GM19324 (cell line): Measurements from ENCODE around the gene TBX1.

ENCODE experiments used
- ATAC-seq: cut with Tn5 transposase; IDR thresholded peaks from one replicate; pipeline ENCODE4 v1.9.1; 2021; ENCODE audit warnings: mild to moderate bottlenecking, moderate library complexity; ENCODE audit not compliant: unreplicated experiment, low FRiP score

The TBX1 gene

DNA sequence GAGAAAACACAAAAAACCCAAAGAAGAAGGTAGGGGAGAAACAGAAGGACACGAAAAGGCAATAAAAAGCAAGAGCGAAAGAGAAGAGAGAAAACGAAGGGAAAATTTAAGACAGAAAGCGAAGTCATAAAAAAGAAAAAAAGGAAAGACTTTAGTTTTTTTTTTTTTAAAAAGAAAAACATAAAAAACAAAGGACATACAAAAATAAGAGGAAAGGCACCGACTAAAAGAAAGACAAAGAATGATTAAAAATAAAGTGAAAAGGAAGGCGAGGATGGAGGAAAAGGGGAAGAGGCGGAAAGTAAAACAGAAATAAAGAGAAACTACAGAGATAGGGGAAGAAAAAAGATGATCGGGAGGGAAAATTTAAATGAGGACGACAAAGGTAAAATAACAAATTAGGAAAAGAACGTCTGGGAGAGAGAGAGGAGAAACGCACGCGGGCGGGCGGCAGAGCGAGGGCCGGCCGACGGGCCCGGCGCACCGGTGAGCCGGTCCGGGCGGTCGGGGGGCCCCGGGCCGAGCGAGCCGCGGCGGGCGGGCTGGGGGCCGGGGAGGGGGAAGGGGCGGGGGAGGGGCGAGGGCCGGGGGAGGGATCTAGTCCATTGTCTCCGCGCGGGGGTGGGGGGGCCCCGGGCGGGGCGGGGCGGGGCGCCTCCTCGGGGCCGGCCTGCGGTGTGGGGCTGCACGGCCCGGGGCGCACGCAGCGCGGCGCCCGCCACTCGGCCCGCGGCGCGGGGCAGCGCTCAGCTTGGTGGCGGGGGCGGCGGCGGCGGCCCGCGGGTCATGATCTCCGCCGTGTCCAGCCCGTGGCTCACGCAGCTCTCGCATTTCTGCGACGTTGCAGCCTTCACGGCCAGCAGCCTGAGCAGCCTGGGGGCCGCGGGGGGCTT lies at the start of gene TBX1:
TBX1 (plus strand) TSS at position 721 of the 893 bp plus-strand sequence; CDS start at position 787, 66 bp downstream.
- no peak for ATAC-seq

DNA sequence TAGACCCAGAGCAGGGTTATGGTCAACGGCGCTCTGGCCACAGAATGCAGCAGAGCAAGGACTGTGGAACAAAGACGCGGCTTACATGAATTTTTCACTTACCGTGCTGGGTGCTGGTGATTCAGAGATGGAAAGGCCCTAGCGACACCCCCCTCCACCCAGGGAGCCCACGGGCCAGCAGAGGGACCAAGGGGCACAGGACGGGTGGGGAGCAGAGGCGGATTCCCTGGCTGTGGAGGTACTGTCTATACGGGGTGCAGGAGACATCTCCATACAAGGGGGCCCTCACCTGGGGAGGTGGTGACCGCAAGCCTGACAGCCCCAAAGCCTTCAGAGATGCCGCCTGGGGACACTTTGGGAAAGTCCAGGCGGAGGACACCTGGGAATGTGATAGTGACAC lies 47.3 kb upstream of the TBX1 start:
- ATAC-seq = no peak

DNA sequence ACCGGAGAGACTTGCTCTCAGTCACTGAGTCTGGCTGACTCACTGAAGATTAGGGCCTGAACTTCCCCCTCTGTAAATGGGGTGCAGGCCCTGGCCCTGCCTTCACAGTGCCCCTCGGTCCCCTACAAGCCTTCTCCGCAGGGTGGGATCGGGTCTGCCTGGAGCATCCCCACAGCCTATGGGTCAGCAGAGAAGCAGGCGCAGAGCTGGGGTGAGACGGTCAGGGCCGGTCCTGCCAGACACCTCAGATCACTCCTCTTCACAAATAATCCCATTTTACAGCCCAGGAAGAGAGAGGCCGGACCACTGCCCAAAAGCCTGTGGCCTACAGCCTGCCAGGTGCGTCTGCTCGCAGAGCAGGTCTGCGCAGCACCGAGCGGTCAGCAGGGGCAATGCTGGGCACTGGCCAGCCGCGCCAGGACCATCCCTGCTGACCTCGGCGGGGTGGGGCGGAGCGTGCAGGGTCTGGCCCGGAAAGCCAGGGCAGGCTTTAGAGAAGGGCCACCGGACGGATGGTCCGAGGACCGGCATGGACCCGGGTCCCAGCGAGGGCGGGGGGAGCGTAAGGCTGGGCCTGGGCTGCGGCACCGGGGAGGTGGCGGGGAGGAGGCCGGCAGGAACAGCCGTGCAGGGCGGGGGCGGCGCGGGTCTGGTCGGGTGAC lies 46.8 kb upstream of the TBX1 start:
- no peak for ATAC-seq

DNA sequence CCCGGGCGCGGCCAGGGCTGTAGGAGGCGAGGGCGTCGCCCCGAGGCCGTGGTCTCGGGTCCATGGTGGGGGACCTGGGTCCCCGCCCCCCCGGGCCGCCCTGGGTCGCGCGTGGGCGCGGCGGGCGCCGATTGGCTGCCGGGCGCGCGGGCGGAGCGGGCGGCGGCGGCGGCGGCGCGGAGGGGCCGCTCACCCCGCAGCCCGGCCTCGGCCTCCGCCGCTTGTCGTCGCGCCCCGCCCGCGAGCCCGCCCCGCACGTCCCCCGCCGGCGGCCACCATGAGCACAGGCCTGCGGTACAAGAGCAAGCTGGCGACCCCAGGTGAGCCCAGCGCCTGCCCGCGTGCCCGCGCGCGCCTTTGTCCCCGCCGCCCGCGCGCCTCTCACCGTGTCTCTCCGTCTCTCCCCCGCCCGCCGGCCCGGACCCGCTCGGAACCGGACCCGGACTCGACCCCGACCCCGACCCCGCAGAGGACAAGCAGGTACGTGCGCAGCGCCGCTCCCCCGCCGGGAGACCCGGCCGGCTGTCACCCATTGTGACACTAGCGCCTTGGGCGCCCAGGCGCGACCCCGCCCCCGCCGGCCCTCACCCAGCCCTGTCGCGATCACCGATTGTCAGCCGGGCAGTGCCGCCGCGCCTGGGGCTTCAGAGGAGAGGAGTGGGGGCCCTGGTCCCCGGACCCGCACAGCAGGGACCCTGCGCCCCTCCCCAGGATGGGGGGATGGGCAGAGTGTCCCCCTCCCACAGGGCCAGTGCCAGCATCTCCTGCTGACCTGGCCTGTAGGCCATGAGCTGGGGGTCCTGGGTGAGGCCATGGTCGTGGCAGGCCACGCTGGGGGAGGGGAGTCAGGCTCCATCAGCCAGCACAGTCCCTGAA lies 46.0 kb upstream of the TBX1 start, which contains the start of gene SEPTIN5:
SEPTIN5 (plus strand) TSS at position 192 of the 876 bp plus-strand sequence; CDS start at position 278, 86 bp downstream.
- ATAC-seq = no peak

DNA sequence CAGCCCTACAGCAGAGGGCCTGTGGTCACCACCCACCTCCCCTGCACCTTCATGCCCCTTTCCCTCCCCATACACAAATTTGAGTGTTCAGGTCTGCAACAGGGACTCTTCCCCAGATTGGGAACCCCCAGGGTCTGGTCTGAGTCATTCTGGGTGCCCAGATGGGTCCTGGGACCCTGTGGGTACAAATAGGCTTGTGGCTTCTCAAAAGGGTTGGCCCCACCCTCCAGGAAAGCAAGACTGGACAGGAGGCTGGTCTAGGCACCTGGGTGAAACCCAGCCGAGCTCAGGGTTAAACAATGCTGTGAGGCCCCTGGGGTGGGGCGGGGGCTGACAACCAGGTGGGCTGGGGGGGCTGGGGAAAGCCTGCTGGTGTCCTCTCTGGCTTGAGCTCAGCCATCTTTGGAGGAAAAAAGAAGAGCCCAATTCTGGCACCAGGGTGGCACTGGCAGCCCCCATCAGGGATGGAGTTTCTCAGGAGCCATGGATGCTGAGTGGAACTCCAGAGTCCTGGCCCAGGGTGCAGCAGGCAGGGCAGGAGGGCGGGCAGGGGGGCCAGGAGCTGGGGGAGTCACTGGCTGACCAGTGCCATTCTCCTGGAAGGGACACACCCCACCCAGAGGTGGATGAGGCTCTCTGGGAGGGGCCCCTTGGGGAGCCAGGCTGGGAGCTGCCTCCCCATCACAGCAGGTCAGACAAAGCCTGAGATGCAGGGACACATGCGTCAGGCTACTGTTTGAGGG lies 45.2 kb upstream of the TBX1 start:
- ATAC-seq = no peak

DNA sequence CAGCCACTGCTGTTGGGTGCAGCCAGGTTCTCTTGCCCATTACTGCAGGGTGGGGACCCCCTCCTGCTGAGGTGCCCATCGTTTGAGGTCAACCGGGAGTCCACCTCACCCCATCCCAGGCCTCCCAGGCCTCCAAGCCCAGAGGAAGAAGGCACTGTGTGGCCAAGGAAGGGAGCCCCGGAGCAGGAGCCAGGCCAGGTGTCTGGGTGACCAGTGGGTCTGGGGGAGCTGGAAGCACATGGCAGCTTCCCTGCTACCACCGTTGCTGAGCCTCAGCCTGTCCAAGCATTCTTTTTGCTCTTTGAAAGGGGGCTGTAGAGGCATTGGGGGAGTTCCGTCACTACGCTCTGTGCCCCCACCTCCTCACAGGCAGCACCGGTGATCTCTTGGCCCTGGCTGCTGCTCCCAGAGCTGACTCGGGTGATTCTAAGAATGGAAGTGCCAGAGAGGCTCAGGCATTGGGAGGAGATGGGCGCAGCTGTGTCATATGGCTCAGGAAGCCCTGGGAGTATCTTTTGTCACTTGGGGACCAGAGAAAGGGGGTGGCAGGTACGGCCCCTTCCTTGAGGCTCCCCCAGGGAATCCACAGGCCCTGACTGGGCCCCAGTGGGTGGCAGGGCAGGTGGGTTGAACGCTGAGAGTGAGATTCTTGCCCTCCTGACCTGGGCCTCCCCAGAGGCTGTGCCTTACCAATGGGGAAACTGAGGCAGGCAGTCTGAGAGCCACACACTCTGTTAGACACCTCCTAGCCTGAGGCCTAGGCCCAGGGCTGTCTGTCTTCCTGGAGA lies 44.3 kb upstream of the TBX1 start:
- no peak for ATAC-seq

DNA sequence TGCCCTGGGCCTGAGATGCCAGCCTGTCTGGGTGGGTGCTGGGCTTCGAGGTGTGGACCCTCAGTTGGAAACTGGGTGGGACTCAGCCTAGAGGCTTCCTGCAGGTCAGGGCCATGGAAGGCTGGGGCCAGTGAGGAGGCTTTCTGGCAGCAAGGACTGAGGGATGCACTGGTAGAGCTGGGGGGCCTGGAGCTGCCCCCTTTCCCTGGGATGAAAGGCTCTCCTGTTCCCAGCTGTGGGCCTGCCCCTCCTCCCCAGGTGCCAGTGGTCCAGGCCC lies 43.8 kb upstream of the TBX1 start:
- ATAC-seq = no peak

DNA sequence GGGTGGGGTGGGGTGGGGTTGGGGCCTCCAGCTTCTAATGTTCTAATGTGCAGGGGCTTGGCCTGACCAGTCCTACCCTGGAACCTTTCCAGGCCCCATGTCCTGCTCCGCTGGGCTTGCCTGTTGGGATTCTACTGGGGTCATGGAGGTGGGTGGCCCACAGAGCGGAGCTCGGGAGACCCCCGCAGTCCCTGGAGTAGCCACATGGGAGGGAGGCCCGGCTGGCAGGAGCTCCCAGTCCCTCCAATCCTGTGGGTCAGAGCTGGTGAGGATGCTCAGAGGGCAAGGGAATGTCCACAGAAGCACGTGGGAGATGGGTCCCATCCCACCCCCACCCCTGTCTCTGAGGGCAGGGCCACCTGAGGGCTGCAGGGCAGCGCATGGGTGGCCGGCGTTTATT lies 43.4 kb upstream of the TBX1 start:
- ATAC-seq = no peak

DNA sequence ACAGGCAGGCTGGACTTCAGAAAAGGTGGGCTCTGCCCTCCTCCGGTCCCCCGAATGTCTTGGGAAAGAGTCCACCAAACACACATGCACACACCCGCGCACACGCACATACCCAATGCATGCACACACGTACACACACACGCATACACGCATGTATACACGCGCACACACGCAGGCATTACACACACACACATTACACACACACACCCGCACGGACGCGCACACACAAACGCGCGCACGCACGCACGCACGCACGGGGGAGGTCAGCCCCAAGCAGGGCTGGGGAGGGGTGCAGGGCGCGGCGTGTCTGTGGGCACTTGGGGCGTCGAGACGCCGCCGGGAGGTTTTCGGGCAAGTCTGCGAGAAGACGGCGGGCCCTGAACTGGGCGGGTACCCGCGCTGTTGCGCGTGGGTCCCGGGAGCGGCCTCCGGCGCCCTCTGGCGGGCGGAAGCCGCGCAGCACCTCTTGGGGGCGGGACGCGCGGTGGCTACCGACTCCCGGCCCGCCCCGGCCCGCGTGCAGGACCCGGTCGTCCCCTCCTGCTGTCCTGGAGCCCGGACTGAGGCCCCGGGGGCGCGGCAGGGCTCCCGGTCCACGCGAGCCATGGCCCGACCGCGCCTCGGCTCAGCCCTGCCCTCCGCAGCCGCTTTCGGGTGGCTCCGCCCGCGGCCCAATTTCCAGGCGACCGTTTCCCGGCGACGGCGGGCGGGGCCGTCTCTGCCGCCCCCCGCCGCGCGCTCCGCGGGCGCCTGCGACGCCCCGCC lies 42.7 kb upstream of the TBX1 start:
- ATAC-seq = no peak

DNA sequence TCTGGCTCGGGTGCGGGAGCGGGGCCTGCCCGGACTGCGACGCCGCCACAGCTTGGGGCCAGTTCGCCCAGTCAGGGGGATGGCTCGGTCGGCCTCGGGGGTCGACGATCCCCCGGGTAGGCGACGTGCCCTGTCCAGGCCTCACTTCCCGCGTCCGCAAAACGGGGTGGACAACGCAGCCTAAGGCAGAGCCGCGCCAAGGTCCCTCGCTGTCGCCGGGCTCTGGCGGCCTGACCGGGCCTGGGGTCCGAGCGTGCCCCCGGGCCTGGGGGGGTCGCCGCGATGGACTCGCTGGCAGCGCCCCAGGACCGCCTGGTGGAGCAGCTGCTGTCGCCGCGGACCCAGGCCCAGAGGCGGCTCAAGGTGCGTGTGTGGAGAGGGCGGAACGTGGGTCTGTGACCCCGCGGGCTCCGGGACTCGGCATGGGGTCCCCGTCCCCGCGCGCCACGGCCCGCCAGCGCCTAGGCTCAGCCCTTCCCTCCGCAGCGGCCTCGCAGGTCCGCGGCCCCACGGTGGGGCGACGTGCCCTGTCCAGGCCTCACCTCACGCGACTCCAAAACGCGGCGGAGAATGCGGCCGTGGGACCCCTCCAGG lies 42.0 kb upstream of the TBX1 start:
- ATAC-seq = no peak

DNA sequence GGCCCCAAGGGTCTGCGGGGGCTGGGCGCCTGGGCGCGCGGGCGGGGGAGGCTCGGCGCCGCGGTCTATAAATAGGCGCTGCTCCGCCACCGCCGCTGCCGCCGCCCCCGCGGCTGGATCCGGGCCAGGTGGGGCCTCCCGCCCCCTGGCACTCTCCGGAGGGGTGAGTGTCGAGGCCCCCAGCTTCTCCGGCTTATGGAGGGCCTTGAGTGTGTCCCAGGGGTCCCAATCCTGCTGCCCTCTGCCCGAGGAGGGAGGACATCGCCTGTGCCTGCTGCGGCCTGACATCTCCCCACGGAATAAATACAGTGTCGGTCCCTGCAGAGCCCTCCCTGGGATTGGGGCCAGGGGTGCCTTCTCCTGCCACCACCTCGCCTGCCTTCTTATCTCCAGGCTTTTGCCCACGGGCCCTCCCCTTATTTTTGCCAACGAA lies 41.5 kb upstream of the TBX1 start:
- ATAC-seq = no peak

DNA sequence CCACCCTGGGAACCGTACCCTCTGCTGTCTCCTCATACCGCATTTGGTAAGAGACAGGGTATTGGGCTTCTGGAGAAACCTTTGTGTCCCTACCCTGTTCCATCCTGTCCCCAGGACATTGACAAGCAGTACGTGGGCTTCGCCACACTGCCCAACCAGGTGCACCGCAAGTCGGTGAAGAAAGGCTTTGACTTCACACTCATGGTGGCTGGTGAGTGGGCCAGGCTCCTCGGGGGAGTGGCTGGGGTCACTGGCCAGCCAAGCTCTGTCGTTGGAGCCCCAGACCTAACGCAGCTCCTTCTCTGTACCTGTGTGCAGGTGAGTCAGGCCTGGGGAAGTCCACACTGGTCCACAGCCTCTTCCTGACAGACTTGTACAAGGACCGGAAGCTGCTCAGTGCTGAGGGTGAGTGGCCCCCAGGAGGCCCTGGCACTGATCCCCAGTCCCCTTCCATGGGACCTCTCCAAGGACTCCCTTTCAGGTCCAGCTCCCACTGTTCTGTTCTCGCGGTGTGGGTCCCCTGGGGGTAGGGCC lies 41.0 kb upstream of the TBX1 start:
- no peak for ATAC-seq

DNA sequence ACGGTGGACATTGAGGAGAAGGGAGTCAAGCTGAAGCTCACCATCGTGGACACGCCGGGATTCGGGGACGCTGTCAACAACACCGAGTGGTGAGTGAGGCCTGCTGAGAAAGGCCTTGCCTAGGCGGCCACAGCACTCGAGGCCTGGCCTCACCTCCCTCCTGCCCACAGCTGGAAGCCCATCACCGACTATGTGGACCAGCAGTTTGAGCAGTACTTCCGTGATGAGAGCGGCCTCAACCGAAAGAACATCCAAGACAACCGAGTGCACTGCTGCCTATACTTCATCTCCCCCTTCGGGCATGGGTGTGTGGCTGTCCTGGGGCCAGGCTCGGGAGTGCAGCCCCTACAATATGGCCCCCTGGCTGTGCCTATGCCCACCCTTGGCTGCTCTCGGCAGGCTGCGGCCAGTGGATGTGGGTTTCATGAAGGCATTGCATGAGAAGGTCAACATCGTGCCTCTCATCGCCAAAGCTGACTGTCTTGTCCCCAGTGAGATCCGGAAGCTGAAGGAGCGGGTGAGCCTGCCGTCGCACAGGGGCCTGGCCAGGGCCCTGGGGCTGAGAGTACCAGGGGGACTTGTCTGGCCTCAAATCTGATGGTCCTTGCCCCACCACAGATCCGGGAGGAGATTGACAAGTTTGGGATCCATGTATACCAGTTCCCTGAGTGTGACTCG lies 40.3 kb upstream of the TBX1 start:
- ATAC-seq = no peak

DNA sequence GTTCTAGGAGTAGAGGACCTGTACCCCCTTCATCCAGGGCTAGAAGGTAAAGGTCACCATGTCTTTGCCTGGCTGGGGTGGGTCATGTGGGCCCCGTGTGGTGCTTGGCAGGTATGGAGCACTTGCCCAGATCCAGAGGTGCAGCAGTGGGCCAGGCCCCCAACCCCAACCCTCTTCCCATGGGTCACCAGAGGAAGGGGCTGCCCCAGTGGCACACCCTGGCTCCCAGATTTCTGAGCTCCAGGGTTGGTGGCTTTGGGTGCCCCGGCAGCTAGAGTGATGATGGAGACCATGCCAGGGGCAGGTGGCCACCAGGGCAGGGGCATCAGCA lies 39.6 kb upstream of the TBX1 start:
- ATAC-seq = no peak

DNA sequence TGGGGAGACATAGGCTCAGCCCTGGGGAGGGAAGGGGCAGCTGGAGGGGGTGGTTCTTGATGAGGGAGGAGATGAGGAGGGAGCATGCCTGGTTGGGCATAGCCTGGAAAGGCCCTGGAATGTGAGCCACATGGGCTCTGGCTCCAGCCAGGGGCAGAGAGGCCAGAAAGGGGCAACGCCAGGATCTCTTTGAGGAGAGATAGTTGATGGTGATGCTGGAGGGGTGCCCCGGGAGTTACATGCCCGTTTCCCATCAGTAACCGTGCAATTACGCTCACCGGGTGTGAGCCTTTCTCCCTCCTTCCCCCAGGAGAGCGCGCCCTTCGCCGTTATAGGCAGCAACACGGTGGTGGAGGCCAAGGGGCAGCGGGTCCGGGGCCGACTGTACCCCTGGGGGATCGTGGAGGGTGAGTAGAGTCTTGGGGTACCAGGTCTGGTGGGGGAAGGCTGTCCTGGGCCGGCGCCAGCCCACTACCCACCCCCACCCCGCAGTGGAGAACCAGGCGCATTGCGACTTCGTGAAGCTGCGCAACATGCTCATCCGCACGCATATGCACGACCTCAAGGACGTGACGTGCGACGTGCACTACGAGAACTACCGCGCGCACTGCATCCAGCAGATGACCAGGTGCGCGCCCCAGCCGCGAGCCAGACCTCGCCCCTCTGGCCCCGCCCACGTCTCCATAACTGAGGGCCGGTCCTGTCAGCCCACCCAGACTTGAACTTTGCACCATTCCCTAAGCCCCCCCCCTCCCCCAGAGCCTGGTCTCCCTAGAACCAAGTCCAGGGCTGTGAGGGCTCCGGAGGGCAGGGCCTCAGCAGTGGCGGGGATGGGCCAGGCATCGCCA lies 39.0 kb upstream of the TBX1 start:
- no peak for ATAC-seq

DNA sequence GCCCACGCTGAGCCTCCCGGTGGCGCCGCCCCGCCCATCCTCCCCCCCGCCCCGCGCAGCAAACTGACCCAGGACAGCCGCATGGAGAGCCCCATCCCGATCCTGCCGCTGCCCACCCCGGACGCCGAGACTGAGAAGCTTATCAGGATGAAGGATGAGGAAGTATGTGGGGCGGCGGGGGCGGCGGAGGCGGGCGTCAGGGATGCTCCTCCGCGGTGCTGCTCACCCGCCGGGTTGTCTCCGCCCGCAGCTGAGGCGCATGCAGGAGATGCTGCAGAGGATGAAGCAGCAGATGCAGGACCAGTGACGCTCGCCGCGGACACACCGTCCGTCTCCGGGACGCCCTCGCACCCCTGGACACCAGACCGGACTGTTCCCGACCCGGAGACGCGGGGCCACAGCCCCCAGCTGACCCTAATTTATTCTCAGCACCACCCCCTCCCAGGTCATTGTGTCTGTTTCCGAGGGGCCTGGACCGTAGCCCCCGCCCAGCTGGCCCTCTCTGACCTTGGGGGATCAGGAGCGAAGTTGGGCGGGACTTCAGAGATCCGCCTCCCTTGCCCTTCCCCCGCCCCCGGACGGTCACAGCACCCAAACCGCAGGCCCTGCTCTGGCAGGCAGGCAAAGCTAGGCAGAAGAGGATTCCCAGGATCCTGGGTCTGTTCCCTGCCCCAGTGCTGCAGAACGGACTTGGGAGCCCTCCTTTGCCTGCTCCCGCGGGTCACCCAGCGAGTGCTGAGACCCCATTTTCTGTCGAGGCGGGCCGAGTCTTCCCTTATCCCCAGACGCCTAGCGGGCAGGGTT lies 38.2 kb upstream of the TBX1 start:
- ATAC-seq = no peak
